Retinal pigment epithelial cell (primary cell): ENCODE results near the gene UNC5C.

ENCODE experiments used
- DNase-seq: peaks from one replicate; pipeline ENCODE4 v3.0.0-alpha.2; 2010; ENCODE audit warnings: low read depth
- H3K4me3 ChIP-seq: 2 replicates; pipeline ENCODE4 v1.5.1; 2011; ENCODE audit warnings: mild to moderate bottlenecking, low read length, control low read depth, moderate library complexity
- CTCF ChIP-seq: conservative IDR thresholded peaks from 2 replicates; pipeline ENCODE4 v1.5.1; 2011; ENCODE audit warnings: low read depth, low read length, control low read depth, inconsistent platforms

UNC5C gene

GRCh38 chr4:95552942-95553550 is 4.3 kb upstream of the UNC5C start:
- H3K4me3 ChIP-seq: no peak overlapping the region
- no peak for TF ChIP-seq CTCF
- no peak for DNase-seq

- no peak for TF ChIP-seq CTCF
- H3K4me3 ChIP-seq: no peak overlapping the region
- DNase-seq: no peak
Observed at GRCh38 chr4:95551653-95552052, 2.9 kb upstream of the UNC5C start.

- H3K4me3 ChIP-seq: peak overlapping the region; percentile 59
- no peak for TF ChIP-seq CTCF
- no peak for DNase-seq
Observed at GRCh38 chr4:95550115-95550987, 1.6 kb upstream of the UNC5C start.

- no peak for TF ChIP-seq CTCF
- H3K4me3 ChIP-seq: peak overlapping the region; percentile 59
Observed at GRCh38 chr4:95549246-95550114, 707 bp upstream of the UNC5C start.

GRCh38 chr4:95547715-95548471 is 880 bp downstream of the UNC5C start:
- peak overlapping the region; percentile 59 for H3K4me3 ChIP-seq
- no peak for DNase-seq
- no peak for TF ChIP-seq CTCF

More at GRCh38 chr4:95549246-95550114, 707 bp upstream of the UNC5C start:
- DNase-seq: no peak

- no peak for TF ChIP-seq CTCF
- no peak for DNase-seq
- peak overlapping the region; percentile 59 for H3K4me3 ChIP-seq
Observed at GRCh38 chr4:95546866-95547714, 1.7 kb downstream of the UNC5C start.
